HG02571 (cell line): ENCODE results near the gene RPTOR.

Experiments used
- ATAC-seq: cut with Tn5 transposase; IDR thresholded peaks from one replicate; pipeline ENCODE4 v1.9.1; 2021; ENCODE audit warnings: mild to moderate bottlenecking, moderate library complexity; ENCODE audit not compliant: unreplicated experiment

RPTOR gene

DNA sequence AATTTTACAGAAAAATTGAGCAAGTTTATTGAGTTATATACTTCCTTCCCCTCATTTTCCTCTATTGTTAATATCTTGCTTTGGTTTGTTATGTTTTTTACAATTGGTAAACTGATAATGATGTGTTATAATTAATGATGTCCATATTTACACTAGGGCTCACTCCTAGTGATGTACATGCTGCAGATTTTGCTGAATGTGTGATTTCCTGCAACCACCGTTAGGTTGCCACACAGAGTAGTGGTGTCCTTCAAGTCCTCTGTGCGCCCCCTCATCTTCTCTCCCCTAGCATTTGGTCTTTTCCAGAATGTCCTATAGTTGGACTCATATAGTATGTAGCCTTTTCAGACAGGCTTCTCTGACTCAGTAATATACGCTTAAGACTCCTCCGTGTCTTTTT, 167.5 kb downstream of the RPTOR start:
- ATAC-seq: no peak

DNA sequence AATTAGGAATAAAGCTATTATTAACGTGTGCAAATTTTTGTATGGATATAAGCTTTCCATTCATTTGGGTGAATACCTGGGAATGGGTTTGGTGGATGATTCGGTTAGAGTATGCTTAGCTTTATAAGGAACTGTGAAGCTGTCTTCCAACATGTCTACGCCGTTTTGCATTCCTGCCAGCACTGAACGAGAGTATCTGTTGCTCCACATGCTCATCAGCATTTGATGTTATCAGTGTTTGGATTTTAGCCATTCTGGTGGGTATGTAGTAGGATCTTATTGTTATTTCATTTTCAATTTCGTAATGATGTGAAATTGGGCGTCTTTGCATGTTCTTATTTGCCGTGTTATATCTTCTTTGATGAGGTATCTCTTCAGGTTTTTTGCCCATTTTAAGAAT, 168.0 kb downstream of the RPTOR start:
- no peak for ATAC-seq

DNA sequence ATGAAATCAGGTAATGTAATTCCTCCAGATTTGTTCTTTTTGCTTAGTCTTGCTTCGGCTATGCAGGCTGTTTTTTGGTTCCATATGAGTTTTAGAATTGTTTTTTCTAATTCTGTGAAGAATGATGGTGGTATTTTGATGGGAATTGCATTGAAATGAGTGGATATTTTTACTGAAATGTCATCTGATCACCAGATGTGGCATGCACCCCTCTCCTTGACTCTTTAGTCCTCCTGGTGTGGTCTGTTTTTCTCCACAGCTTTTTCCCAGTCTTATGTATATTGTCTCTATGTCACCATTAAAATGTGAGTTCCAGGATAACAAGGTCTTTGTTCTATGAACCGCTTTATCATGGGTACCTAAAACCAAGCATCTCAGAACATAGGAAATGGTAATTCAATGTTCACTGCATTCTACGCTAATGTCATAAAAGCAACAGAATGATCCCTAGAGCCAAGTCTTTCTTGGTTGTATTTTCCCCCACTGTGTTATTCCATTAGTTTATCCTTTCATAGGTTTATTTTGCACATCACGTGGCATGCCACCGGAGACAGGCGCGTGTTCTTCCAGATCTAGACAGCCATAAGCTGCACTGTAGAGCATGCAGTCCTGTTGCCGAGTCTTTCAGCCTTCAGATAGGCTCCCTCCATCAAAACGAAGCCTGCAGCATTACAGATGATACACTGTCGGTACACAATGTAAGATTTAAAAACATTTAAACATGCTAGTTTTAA, 172.5 kb downstream of the RPTOR start:
- ATAC-seq: no peak

DNA sequence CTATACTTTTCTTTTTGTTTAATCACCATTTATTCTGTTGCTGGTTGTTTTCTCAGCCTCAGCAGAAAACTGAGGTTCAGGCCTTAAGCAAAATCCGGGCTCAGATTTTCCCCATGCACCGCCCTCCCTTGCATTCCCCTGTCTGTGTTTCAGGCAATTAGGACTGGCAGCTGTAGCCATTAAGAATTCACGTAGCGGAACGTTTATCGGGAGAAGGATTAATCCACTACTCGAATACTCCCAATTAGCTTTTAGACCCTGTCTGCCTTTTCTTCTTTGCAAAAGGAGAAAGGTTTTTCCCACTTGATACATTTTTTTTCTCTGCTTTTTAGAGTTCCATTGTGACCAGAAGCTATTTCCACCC, 173.1 kb downstream of the RPTOR start:
- no peak for ATAC-seq

DNA sequence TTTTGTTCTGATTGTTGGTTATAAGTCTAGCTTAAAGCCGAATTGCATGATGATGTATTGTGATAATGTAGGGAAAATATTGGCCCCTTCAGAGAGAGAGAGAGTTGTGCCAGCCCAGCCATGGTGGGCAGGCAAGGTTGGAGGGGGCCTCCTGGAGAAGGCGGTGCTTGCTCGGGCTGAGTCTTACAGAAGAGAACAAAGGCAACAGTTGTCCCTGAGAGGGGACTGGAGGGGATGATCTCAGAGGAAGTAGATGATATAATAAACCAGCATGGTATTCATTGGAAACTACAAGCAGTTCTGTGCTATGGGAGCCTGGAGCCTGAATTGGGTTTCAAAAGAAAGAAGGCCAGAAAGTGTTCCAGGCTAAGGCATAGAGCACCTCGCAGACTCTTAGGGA, 173.8 kb downstream of the RPTOR start:
- ATAC-seq: no peak

DNA sequence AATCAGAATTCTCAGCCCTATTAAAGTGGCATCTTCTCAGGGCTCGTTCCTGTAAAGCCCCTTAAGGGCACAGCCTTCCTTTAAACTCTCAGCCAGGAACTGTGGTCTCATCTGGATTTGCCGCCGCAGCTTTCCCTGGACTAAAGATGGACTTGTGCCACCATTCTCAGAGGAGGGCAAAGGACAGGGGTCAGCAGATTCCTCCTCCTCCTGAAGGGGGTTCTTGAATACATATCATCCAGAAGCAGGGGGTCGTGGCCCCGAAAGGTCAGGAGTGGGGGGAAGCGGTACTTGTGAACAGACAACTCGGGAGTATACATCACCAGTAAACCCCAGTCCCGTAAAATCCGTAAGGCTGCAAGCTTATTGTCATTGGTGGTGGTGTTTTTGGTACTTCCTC, 174.8 kb downstream of the RPTOR start:
- no peak for ATAC-seq

DNA sequence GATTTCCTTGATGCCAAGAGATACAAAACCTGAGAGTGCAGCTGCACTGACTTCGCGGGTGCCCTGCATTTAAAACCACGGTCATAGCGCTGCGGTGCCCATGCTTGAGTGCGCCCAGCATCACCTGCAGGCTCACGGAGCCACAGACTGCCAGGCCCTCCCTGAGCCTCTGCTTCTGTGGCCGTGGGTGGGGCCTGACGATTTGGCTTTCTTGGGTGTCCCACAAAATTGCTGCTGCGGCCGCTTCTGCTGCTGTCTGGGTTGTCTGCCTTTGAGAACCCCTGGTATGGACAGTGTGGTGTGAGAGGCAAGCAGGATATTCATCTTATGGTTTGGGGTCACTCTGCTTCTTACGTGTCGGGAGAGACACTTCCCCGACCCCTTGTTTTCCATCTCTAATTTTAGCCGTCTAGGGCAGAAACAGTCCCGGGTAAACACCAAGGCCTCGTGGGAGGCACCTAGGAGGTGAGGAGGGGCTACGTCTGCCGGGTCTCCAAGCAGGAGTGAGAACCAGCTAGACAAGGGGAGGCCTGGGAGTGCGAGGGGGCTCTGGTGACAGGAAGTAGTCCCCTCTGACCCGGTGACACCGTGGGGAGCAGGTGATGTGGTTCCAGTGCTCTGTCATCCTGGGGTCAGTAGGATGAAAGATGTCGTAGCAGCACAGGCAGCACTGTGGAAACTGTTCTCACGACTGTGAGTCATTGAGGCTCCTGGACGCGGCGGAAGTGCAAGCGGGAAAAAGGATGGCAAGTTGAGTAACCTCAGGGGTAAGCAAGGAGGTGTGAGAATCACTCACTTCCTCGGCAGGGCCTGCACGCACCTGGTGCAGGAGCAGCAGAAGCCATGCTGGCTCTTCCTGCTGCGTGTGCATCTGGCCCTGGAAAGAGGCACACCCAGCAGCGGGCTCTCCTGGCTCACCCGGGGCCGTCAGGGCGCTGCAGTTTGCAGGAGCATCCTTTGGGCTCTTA, 176.3 kb downstream of the RPTOR start:
- no peak for ATAC-seq

DNA sequence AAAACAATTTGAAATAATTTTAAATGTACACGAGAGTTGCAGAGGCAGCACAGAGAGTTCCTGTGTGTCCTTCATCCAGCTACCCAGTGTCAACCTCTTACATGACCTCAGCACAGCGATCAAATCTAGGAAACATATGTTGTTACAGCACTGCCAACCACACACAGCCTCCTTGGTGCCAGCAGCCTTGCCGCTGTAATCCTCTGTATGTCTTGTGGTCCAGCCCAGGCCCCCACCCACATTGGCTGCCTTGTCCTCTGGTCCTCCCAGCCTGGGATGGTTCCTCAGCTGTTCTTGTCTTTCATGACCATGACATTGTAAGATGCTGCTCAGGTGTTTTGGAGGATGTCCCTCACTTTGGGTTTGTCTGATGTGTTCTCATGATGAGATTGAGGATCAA, 178.0 kb downstream of the RPTOR start:
- no peak for ATAC-seq

DNA sequence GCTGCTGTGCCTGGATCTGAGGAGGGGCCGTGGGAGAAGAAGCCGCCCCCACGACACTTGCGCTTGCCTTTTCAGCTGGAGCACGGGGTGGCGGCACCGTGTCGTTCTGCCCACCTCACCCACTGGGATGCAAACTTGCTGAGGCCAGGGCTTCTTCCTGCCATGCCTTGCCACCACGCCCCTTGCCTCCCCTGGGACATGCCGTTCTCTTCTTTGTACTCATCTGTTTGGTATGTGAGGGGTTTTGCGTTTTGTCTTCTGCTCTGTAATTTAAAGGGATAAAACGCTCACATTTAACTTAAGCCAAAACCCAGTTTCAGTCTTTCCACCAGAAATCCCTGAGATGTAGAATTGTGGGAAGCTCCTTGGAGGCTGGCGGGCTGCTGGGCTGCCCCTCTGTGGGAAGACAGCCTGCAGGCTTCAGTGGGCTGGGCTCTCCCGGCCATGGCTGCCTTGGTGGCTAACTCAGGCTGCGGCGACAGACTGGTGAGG, 180.2 kb downstream of the RPTOR start:
- no peak for ATAC-seq

DNA sequence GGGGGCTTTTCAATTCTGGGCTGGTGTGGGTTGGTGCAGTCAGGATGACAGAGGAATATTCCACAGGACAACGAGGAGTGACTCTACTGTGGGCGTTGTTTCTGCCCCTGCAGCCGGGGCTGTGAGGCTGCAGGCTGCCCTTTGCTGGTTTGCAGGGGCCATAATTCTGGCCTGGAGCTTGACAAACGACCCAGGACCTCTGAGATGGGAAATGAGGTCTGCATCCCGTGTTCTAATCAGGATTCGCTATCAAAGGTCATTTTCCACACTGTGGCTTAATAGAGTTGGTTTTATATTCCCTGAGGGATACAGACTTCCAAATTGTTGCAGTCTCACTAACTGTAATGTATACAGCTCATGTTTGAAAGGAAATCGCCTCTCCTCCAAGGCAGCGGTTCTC, 180.9 kb downstream of the RPTOR start:
- ATAC-seq: no peak

DNA sequence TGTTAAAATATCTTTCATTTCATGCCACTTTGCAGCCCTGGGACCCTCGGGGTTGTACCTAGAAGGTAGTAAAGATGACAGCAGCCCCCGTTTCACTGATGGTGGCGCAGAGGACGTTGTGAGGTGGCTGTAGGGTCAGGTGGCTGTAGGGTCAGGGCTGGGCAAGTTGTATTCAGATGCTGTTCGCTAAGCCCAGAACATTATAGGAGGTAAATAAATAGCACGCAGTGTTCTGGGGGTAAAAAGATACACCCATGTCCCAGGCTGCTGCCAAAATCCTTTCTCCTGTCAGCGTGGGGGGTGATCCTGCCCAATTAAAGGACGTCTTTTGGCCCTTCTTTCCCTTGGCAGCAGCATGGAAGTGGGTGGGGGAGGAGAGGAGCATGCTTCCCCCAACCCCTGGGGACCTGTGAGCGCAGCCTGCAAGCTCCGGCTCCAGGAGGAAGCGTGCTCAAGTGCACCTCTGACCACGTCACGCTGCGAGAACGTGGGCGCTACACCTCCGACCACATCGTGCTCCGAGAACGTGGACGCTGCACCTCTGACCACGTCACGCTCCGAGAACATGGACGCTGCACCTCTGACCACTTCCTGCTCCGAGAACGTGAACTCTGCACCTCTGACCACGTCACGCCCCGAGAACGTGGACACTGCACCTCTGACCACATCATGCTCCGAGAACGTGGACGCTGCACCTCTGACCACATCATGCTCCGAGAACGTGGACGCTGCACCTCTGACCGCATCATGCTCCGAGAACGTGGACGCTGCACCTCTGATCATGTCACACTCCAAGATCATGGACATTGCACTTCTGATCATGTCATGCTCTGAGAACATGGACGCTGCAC, 182.1 kb downstream of the RPTOR start:
- ATAC-seq: no peak

DNA sequence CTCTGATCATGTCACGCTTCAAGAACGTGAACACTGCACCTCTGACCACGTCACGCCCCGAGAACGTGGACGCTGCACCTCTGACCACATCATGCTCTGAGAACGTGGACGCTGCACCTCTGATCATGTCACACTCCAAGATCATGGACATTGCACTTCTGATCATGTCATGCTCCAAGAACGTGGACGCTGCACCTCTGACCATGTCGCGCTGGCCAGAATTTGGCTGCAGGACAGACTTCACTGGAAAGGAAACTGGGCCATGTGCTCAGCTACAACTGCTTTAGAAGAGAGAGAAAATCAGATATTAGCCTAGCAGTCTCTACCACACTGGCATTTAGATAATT, 182.7 kb downstream of the RPTOR start:
- ATAC-seq: no peak

DNA sequence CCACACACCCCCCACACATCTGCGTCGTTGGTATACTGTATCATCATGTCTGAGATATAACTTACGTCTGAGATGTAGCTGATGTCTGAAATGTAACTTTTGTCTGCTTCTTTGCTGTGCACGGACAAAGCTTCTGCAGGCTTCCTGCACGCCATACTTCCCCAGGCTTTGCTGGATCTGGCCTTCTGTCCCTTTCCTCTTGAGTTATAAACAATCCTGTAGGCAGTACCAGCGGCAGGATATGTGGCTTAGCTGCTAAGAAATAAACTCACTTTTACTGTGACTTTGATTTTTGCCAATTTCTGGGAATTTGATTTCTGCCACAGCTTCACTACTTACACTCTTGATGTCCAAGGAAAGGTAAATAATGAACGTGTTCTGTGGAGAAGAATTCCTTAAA, 184.4 kb downstream of the RPTOR start:
- no peak for ATAC-seq

DNA sequence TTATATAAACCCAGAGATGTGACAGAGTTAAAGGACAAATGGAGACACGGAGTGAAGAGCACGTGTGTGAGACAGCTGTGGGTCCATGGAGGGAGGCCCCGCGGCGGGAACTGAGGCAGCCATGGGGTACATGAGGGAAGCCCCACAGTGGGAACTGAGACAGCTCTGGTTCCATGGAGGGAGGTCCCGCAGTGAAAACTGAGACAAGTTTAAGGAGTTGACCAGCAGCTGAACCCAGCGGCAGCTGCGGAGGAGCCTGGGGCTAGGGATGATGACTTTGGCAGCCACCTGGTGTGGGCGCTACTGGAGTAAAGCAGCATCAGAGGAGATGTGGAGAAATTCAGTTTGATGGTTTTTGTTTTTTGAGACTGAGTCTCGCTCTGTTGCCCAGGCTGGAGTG, 185.1 kb downstream of the RPTOR start:
- no peak for ATAC-seq

DNA sequence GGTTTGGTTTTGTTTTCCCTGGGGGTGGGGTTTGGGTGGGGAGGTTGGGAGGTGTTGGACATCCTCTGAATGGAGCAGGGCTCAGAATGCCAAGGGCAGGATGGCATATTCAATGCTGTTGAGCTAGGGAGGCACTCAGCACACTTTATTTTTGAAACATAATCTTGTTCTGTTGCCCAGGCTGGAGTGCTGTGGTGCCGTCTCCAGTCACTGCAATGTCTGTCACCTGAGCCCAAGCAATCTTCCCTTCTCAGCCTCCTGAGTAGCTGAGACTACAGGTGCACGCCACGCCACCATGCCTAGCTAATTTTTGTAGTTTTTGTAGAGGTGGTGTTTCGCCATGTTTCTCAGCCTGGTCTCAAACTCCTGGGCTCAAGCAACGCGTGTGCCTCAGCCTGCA, 186.1 kb downstream of the RPTOR start:
- no peak for ATAC-seq

DNA sequence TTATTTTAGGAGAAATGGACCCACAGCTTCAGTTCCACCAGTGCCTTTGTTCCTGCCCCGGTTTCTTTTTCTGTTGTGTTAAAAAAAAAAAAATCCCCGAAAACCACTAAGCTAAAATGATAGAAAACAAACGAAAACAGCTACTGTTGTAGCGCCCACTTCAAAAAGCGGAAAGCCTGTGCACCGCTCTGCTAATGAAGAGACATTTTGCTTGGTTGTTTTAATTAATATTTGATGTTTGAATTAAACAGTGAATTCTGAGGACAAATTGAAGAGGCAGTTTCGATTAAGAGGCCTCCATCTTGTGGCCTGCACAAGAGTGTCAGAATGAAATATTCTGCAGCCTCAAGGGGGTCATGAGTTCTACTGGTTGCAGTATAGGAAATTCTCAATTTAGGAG, 186.7 kb downstream of the RPTOR start:
- no peak for ATAC-seq

DNA sequence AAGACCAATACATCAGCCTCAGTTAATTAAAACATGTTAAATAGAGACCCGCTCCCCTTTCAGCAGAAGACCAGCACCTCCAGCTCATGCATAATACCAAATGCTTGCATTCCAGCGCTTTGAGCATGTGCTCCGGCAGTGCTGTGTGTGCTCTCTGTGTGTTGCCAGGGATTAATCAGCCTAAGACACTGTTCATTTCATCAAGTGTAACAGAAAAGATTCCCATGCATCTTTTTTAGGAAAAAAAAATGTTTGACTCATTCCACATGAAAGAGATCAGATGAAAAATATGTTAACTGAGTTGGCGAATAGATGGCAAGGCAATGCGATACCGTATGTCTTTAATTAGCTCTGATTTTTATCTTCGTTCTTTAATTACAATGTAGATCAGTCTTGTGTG, 187.6 kb downstream of the RPTOR start:
- ATAC-seq: no peak

DNA sequence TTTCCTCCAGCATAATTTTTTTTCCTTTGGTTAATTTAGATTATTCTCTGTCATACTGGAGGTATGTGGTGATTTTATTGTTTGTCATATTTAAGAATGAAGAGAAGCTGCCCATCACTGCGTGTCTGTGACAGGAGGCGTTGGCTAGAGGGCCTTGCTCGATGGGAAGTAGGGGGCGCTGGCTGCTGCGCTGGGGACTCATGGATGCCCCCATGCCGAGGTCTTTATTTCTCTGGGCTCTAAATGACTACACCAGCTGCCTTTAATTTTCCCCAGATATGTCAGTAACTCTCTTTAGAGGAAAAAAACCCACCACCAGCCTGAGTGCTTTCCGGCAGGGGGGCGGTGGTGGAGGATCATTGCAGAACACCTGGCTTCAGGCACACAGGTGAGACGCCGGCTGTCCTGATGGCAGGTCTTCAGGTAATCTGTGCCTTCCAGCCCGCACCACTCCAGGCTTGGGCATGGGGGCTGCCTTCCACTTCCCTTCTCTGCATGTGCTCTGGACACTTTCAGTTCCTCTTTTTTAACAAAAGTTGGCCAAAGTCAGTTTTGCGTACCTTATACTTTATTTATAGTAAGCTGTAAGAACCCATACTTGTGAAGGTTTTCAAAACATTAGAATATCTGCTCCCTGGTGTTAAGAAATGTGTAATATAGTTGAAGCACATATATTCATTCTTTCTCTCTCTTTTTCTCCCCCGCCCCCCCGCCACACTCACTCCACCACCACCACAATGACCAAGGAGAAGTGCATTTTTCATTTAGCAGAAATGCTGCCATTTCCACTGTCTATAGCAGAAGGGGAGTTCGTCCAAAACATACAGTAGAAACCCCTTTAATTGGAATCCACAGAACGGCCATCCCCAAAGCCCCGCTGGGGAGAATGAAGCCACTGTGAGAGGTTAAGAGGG, 192.7 kb downstream of the RPTOR start:
- no peak for ATAC-seq

DNA sequence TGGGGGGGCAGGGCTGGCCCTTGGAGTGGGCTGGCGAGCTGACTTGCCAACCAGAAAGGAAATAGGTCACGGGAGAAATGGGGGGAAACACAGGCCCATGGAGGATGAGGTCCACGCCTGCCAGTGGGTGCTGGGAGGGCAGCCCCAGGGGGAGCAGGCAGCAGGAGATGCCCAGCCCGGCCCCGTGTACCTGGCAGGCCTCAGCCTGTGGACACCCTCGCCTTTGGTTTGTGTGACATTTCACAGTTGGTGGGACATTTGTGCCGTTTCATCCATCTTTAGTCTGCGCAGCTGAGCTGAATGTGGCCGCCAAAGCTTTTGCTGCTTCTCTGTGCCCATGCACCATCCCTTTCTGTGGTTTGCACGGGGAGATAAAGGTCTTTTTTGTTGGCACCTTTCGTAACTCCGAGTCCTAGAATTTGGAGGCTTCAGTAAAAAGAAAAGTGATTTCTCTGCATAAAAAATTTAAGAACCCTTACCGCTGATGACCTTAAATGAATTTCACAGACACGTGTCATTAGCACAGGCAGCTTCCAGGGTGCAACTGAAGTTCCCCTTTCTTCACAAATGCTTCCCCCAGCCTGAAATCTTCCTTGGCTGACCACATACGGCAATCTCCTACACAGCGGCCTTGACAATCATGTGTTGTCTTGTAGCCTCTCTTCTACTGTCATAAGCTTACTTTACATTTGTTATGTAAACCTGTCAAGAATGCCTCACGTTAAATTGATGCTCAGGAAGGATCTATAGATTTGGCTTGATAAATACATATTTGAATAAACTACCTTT, 193.6 kb downstream of the RPTOR start:
- ATAC-seq: no peak
